Kidney (tissue), 14 donors: ENCODE measurements around the gene APOO. TPM values are rescaled to one million over a fixed set of nuclear protein-coding genes. Genes with fewer than 3 reads are reported as not detected.

Experiments
- DNase-seq, 5 donors: peaks; one replicate each; pipeline ENCODE4 v3.0.0-alpha.2; 2013 to 2020
- FAIRE-seq: peaks from 2 replicates; lab custom pipeline; 2012; peaks lifted over from hg19 to GRCh38; lab: Jason Lieb, UNC
- H3K27ac ChIP-seq, 2 donors: one replicate each; pipeline ENCODE4 v1.7.0; 2013; ENCODE audit warnings: low read depth in 2 of 2, low read length in 2 of 2, inconsistent platforms in 1 of 2
- H3K27me3 ChIP-seq: one replicate; pipeline ENCODE4 v1.7.1; 2013; ENCODE audit warnings: low read length, inconsistent platforms; ENCODE audit not compliant: control insufficient read depth, insufficient read depth
- H3K36me3 ChIP-seq, 3 donors: one replicate each; pipeline versions ENCODE4 v1.7.0 to v1.7.1; 2013; ENCODE audit warnings: low read length in 3 of 3, control low read depth in 1 of 3, inconsistent platforms in 1 of 3; ENCODE audit not compliant: insufficient read depth in 3 of 3, control insufficient read depth in 2 of 3
- H3K4me1 ChIP-seq, 3 donors: one replicate each; pipeline versions ENCODE4 v1.7.0 to v1.7.1; 2013; ENCODE audit warnings: low read length in 3 of 3, inconsistent platforms in 1 of 3, low read depth in 1 of 3; ENCODE audit not compliant: control insufficient read depth in 2 of 3, insufficient read depth in 2 of 3
- H3K4me3 ChIP-seq, 3 donors: one replicate each; pipeline versions ENCODE4 v1.7.0 to v1.8.1; 2013; ENCODE audit warnings: low read length in 3 of 3, control low read depth in 1 of 3, inconsistent platforms in 1 of 3
- H3K9ac ChIP-seq, 3 donors: one replicate each; pipeline versions ENCODE4 v1.7.0 to v1.7.1; 2013; ENCODE audit warnings: low read length in 3 of 3, control low read depth in 1 of 3, inconsistent platforms in 1 of 3
- H3K9me3 ChIP-seq, 3 donors: one replicate each; pipeline versions ENCODE4 v1.7.0 to v1.7.1; 2013; ENCODE audit warnings: low read length in 3 of 3, control low read depth in 1 of 3, inconsistent platforms in 1 of 3; ENCODE audit not compliant: control insufficient read depth in 2 of 3, insufficient read depth in 1 of 3
- CTCF ChIP-seq: IDR thresholded peaks from 3 replicates; pipeline ENCODE4 v1.5.1; 2012; ENCODE audit warnings: mild to moderate bottlenecking, moderate library complexity, borderline replicate concordance; ENCODE audit not compliant: insufficient read depth; ENCODE audit errors: extremely low read depth
- intact Hi-C: fragments of 100-400 bp; cut with DNase I; formaldehyde crosslinking; loops from one replicate; pipeline ENCODE4 v1.11.1; 2022
- polyA plus RNA-seq: library from polyadenylated mRNA; stranded (reverse); fragments of 350-450 nt; fragmentation: Illumina TruSeq; extraction: RNeasy Lipid Tissue Mini Kit (QIAGEN cat#74804); gene quantifications from one replicate; pipeline ENCODE4 v1.2.3, GENCODE V29; 2014; ENCODE audit warnings: low read depth, low replicate concordance; ENCODE audit not compliant: insufficient read depth
- total RNA-seq: library from RNA; stranded (reverse); fragmentation: NEBNext Ultra II Directional; extraction: Animal tissue kit (Norgen Biotek cat#: 25700); gene quantifications from one replicate; pipeline ENCODE4 v1.2.1, GENCODE V29; 2021
- donor health status: control.
- donor health status: control.
- donor health status: control.
- donor health status: control.
- donor health status: control.
- donor health status: DM: yes; HTN: yes; CAD: no.
- donor health status: Normal renal cell carcinoma (clear cell type).

Gene APOO
- total and polyA plus RNA-seq, 2 donors from 2014 or later = 30.4 to 110 TPM

GRCh38 chrX:23817979-23818336 is 89.8 kb downstream of the APOO start:
- no peak for FAIRE-seq
- intact Hi-C loops = no loop called here
- H3K4me3 ChIP-seq = no peak overlapping the region

DNA sequence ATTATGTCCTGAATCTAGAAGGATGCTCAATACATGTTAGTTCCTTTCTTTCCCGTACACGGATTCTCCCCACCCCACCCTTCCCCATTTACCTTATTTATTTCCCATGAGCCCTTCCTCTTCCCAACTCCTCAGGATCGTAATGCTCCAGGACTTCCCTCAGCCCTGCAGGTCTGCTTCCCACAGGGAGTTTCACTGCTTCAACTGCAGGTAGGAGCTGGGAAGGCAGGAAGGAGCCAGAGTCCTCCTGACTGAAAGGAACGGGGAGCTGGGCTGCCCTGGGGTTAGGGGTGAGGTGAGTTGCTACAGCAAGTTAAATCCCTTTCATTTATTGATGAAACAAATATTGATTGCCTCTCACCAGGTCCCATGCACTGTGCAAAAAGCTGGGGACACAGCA is 91.6 kb downstream of the APOO start:
- no peak for FAIRE-seq
- intact Hi-C loops = no loop called here
- Histone ChIP-seq H3K27ac (no peak overlapping the region), H3K4me1 (no peaks in the 10 kb centered on the region), H3K36me3 (no peaks in the 10 kb centered on the region), H3K27me3 (no peaks in the 10 kb centered on the region), H3K9ac (no peak overlapping the region), H3K9me3 (no peaks in the 10 kb centered on the region), H3K4me3 (no peak overlapping the region)
- no peak for DNase-seq
- no peak for TF ChIP-seq CTCF

More at GRCh38 chrX:23817979-23818336, 89.8 kb downstream of the APOO start:
- Histone ChIP-seq H3K27ac (no peak overlapping the region), H3K27me3 (no peaks in the 10 kb centered on the region), H3K36me3 (no peaks in the 10 kb centered on the region), H3K9me3 (no peaks in the 10 kb centered on the region), H3K4me1 (no peaks in the 10 kb centered on the region), H3K9ac (no peak overlapping the region)
- TF ChIP-seq CTCF = no peak
- DNase-seq = no peak

DNA sequence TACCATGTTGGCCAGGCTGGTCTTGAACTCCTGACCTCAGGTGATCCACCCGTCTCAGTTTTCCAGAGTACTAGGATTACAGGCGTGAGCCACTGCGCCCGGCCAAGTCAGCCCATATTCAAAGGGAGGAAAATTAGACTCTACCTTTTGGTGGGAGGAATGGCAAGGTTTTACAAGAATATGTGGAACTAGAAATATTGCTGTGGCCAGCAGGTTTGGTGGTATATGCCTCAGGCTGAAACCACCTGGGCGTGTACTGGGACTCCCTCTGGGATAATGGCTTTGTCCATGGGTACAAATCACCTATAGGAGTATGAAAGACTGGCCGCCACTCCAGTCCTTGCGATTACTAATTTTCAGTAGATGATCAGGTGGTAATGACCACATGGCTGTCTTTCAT is 92.4 kb downstream of the APOO start:
- Histone ChIP-seq H3K4me3 (no peak overlapping the region), H3K36me3 (no peaks in the 10 kb centered on the region), H3K27ac (no peak overlapping the region), H3K9ac (no peak overlapping the region), H3K4me1 (no peaks in the 10 kb centered on the region), H3K27me3 (no peaks in the 10 kb centered on the region), H3K9me3 (no peaks in the 10 kb centered on the region)
- no peak for FAIRE-seq
- DNase-seq = no peak
- intact Hi-C loops = no loop called here
- no peak for TF ChIP-seq CTCF

GRCh38 chrX:23813808-23814207 is 93.9 kb downstream of the APOO start:
- Histone ChIP-seq H3K9ac (no peak overlapping the region), H3K27me3 (no peaks in the 10 kb centered on the region), H3K4me3 (no peak overlapping the region), H3K4me1 (no peaks in the 10 kb centered on the region), H3K36me3 (no peaks in the 10 kb centered on the region), H3K9me3 (no peaks in the 10 kb centered on the region), H3K27ac (no peak overlapping the region)
- TF ChIP-seq CTCF = no peak
- no peak for FAIRE-seq
- DNase-seq = no peak
- intact Hi-C loops = no loop called here
